Left renal cortex interstitium (tissue), 4 donors: ENCODE results near the gene DPH1. TPM values are rescaled to one million over a fixed set of nuclear protein-coding genes. Genes with fewer than 3 reads are reported as not detected.

Source experiments
- polyA plus RNA-seq, 4 donors: library from polyadenylated mRNA; unstranded; fragments of 120-200 nt; gene quantifications; one replicate each; pipeline ENCODE4 v1.2.1, GENCODE V29; 2013; ENCODE audit not compliant: insufficient read length in 4 of 4

Gene DPH1
- polyA plus RNA-seq, 4 donors: 33.1 to 72.4 (median 51.4) TPM

Other genes with a start within 250 kb of the DPH1 start
- gene SMYD4, start 200.3 kb upstream of the DPH1 start, polyA plus RNA-seq: 10 to 100 TPM; 12.0 to 19.2 (median 15.0) TPM
- gene RPA1, start 200.1 kb upstream of the DPH1 start, polyA plus RNA-seq: 100 to 1,000 TPM; 107 to 125 (median 124) TPM
- gene RTN4RL1, start 4.8 kb upstream of the DPH1 start, polyA plus RNA-seq: 1 to 10 TPM in 3 of 4 donors, under 1 TPM in 1; 0.69 to 2.2 (median 1.8) TPM
- gene OVCA2, start 11.9 kb downstream of the DPH1 start, polyA plus RNA-seq: 10 to 100 TPM; 11.4 to 21.7 (median 12.7) TPM
- gene HIC1, start 24.9 kb downstream of the DPH1 start, polyA plus RNA-seq: 10 to 100 TPM; 16.5 to 41.9 (median 24.8) TPM